OCI-LY7 (cell line): ENCODE results near the gene C5orf15.

Source experiments
- EZH2phosphoT487 ChIP-seq: fragments of 200-600 bp; sonication (generic); IDR thresholded peaks from 2 replicates; pipeline ENCODE4 v1.6.1; 2018; ENCODE audit warnings: low read depth, borderline replicate concordance, mild to moderate bottlenecking, mixed run types, antibody characterized with exemption, low read length, moderate library complexity, mixed read lengths
- TF ChIP-seq, protein P1 (sequence below): fragments of 200-600 bp; sonication (generic); conservative IDR thresholded peaks from 2 replicates; pipeline ENCODE4 v1.5.1; 2014; ENCODE audit warnings: mild to moderate bottlenecking, antibody characterized with exemption, low read length, moderate library complexity, mixed read lengths

DNA sequence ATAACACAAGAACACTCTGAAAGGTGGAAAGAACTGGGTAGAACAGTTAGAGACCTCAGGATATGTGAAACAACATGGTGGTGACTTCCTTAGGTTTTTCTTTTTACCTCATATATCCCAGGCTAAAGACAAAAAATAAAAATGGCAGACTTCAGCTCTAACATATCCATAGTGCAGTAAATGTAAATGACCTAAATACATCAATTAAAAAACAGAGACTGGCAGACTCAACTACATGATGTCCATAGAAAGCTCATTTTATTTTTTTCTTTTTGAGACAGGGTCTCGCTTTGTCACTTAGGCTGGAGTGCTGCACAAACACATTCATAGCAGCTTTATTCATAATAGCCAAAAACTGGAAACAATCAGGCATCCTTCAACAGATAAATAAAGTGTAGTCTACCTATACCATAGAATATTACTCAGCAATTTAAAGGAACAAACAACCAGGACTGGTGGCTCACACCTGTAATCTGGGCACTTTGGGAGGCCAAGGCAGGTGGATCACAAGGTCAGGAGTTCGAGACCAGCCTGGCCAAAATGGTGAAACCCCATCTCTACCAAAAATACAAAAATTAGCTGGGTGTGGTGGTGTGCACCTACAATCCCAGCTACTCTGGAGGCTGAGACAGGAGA lies 4.8 kb downstream of the C5orf15 start:
- TF ChIP-seq, protein P1, sequence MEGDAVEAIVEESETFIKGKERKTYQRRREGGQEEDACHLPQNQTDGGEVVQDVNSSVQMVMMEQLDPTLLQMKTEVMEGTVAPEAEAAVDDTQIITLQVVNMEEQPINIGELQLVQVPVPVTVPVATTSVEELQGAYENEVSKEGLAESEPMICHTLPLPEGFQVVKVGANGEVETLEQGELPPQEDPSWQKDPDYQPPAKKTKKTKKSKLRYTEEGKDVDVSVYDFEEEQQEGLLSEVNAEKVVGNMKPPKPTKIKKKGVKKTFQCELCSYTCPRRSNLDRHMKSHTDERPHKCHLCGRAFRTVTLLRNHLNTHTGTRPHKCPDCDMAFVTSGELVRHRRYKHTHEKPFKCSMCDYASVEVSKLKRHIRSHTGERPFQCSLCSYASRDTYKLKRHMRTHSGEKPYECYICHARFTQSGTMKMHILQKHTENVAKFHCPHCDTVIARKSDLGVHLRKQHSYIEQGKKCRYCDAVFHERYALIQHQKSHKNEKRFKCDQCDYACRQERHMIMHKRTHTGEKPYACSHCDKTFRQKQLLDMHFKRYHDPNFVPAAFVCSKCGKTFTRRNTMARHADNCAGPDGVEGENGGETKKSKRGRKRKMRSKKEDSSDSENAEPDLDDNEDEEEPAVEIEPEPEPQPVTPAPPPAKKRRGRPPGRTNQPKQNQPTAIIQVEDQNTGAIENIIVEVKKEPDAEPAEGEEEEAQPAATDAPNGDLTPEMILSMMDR, result no peak
- no peak for TF ChIP-seq EZH2phosphoT487
